Glutamatergic neuron (in vitro differentiated cells): ENCODE results near the gene LAMA2. TPM values are rescaled to one million over a fixed set of nuclear protein-coding genes. Genes with fewer than 3 reads are reported as not detected.

Experiments used
- DNase-seq: peaks from one replicate; pipeline ENCODE4 v3.0.0; 2022
- H3K27ac Mint-ChIP-seq: one replicate; pipeline ENCODE4 v1.8.0; 2020; ENCODE audit warnings: mild to moderate bottlenecking, mixed read lengths, inconsistent platforms; ENCODE audit not compliant: unreplicated experiment
- H3K27me3 Mint-ChIP-seq: one replicate; pipeline ENCODE4 v1.8.0; 2020; ENCODE audit warnings: mild to moderate bottlenecking, moderate library complexity, mixed read lengths, inconsistent platforms; ENCODE audit not compliant: unreplicated experiment
- H3K36me3 Mint-ChIP-seq: one replicate; pipeline ENCODE4 v1.8.0; 2020; ENCODE audit warnings: mild to moderate bottlenecking, mixed read lengths, inconsistent platforms; ENCODE audit not compliant: unreplicated experiment
- H3K4me1 Mint-ChIP-seq: one replicate; pipeline ENCODE4 v1.8.0; 2020; ENCODE audit warnings: mild to moderate bottlenecking, low read depth, mixed read lengths, inconsistent platforms; ENCODE audit not compliant: unreplicated experiment
- H3K4me3 Mint-ChIP-seq: one replicate; pipeline ENCODE4 v1.8.0; 2020; ENCODE audit warnings: mild to moderate bottlenecking, mixed read lengths, inconsistent platforms; ENCODE audit not compliant: unreplicated experiment
- H3K9me3 Mint-ChIP-seq: one replicate; pipeline ENCODE4 v1.8.0; 2020; ENCODE audit warnings: mild to moderate bottlenecking, moderate library complexity, mixed read lengths, inconsistent platforms; ENCODE audit not compliant: unreplicated experiment
- total RNA-seq: library from RNA; stranded (reverse); fragmentation: NEBNext Ultra II Directional; extraction: Animal tissue kit (Norgen Biotek cat#: 25700); gene quantifications from one replicate; pipeline ENCODE4 v1.2.1, GENCODE V29; 2021; ENCODE audit not compliant: unreplicated experiment
- TF ChIP-seq, protein P1 (sequence below): fragments of 200-600 bp; sonication (generic); IDR thresholded peaks from one replicate; pipeline ENCODE4 v1.5.0; 2021; ENCODE audit not compliant: partially characterized antibody, unreplicated experiment

Gene LAMA2
- total RNA-seq, 1 donor from 2014 or later = 2.4 TPM

DNA sequence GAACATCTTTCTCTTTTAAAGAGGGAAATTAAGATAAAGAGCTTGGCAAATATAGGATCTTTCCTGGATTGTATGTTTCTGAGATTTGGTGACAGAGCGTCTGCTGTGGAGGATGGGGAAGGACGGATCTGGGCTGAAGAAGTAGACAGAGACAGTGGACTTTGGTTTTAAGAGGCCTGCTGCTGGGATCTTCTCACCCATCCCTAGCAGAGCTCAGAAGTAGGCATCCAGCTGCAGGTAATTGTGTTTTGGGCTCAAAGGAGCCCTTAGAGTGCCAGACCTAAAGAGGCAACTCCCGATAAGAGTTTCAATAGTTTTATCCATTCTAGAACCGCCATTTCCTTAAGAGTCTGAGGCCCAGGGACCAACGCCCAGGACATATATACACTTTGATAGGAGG lies 20.8 kb downstream of the LAMA2 start:
- Mint-ChIP-seq H3K4me3 (no peak overlapping the region), H3K36me3 (no peaks in the 10 kb centered on the region), H3K27ac (no peak overlapping the region), H3K27me3 (no peaks in the 10 kb centered on the region), H3K9me3 (no peaks in the 10 kb centered on the region), H3K4me1 (no peaks in the 10 kb centered on the region)
- TF ChIP-seq, protein P1, sequence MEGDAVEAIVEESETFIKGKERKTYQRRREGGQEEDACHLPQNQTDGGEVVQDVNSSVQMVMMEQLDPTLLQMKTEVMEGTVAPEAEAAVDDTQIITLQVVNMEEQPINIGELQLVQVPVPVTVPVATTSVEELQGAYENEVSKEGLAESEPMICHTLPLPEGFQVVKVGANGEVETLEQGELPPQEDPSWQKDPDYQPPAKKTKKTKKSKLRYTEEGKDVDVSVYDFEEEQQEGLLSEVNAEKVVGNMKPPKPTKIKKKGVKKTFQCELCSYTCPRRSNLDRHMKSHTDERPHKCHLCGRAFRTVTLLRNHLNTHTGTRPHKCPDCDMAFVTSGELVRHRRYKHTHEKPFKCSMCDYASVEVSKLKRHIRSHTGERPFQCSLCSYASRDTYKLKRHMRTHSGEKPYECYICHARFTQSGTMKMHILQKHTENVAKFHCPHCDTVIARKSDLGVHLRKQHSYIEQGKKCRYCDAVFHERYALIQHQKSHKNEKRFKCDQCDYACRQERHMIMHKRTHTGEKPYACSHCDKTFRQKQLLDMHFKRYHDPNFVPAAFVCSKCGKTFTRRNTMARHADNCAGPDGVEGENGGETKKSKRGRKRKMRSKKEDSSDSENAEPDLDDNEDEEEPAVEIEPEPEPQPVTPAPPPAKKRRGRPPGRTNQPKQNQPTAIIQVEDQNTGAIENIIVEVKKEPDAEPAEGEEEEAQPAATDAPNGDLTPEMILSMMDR = no peak
- DNase-seq = no peak

DNA sequence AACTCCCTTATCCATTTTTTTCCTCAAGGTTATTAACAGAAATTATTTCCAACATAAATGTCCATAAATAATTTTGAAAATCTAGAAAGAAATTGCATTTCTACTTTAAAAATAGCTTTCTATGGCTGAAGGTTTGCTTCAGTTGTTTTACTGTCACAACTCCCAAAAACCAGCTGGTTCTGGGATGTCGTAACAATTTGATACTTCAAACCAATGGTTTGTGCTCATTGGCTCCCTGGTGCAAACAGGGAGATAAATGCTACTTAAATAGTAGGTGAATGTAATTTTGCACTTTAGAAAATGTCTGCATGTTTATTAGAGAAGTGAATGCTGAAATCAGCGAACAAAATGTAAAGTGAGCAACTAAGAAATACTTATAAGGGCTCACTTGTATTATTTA lies 31.1 kb downstream of the LAMA2 start:
- H3K4me3 Mint-ChIP-seq = no peak overlapping the region
- H3K27me3 Mint-ChIP-seq = no peaks in the 10 kb centered on the region
- DNase-seq = no peak
- H3K9me3 Mint-ChIP-seq = no peaks in the 10 kb centered on the region
- no peaks in the 10 kb centered on the region for H3K36me3 Mint-ChIP-seq
- no peaks in the 10 kb centered on the region for H3K4me1 Mint-ChIP-seq
- TF ChIP-seq, protein P1 = no peak
- H3K27ac Mint-ChIP-seq = no peak overlapping the region

DNA sequence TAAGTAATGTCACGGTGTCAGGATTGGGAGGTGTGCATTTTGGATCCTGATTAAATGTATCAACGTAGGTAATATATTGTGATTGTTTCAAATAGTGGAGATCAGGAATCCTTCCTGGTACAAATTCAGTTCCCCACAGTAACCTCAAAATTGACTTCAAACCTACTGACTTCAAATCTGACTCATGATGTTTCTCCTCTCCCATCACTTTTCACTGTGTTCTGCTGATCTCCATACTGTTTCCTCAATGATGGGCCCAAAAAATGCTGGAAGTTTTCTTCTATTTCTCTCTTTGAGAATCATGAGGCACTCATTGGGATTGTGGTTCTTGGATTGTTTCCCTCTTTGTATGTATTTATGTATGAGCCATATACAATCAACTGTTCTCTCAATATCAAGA lies 35.9 kb downstream of the LAMA2 start:
- Mint-ChIP-seq H3K27ac (no peak overlapping the region), H3K4me1 (no peaks in the 10 kb centered on the region), H3K27me3 (no peaks in the 10 kb centered on the region), H3K4me3 (no peak overlapping the region), H3K36me3 (no peaks in the 10 kb centered on the region), H3K9me3 (no peaks in the 10 kb centered on the region)
- TF ChIP-seq, protein P1 = no peak
- no peak for DNase-seq

DNA sequence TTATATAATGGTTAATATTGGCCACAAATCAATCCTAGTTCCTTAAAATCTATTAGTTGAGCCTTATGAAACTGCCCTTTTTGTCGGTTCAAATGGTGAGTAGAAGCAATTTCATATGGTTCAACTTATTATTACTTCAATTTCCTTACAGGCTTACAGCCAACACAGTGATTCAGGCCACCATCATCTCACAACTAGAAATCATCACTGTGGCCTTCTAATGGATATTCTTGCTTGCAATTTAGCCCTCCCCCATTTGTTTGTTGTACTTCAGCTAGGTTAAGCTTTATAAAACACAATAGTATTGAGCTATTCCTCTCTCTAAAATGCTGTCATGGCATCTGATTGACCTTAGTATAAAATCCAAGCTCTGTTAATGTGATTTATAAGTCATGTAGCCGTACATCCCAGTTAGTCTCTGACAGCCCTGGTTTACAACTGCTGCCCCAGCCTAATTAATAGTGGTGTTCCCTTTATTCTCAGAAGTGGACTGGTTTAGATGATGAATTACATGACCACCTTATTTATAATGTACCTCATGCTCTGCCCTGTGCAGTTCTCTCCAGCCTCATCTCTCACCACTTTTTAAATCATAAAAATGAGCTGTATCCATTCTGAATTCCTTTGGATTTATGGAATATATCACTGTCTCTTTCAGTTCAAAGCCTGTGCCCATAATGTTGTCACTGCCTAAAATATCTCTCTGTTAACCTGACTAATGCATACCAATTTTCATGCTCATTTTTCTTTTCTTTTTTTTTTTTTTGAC lies 36.7 kb downstream of the LAMA2 start:
- H3K27ac Mint-ChIP-seq = no peak overlapping the region
- H3K4me3 Mint-ChIP-seq = no peak overlapping the region
- no peaks in the 10 kb centered on the region for H3K4me1 Mint-ChIP-seq
- H3K27me3 Mint-ChIP-seq = no peaks in the 10 kb centered on the region
- no peak for DNase-seq
- no peaks in the 10 kb centered on the region for H3K9me3 Mint-ChIP-seq
- no peaks in the 10 kb centered on the region for H3K36me3 Mint-ChIP-seq
- TF ChIP-seq, protein P1 = no peak

DNA sequence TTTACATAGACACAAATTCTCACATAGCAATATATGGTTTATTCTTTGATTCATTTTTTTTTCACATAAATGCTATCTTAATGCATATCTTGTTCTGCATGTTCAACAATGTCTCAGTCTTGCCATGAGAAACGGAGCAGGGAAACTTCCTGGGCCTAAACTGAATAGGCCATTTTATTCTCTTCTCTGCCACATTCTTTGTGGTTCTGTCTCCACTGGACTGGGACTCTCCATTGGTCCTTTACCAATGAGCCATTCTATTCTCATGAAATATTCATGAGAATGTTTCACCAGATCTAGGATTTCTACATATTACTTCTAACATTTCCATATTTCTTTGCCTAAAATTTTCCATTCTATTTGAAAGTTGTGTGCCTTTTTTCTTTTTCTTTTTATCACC lies 42.8 kb downstream of the LAMA2 start:
- H3K4me3 Mint-ChIP-seq = no peak overlapping the region
- no peaks in the 10 kb centered on the region for H3K27me3 Mint-ChIP-seq
- no peaks in the 10 kb centered on the region for H3K4me1 Mint-ChIP-seq
- no peaks in the 10 kb centered on the region for H3K36me3 Mint-ChIP-seq
- TF ChIP-seq, protein P1 = no peak
- no peaks in the 10 kb centered on the region for H3K9me3 Mint-ChIP-seq
- H3K27ac Mint-ChIP-seq = no peak overlapping the region
- DNase-seq = no peak
